GM12878 (cell line): ENCODE data around the gene FBLN1. TPM values are rescaled to one million over a fixed set of nuclear protein-coding genes. Genes with fewer than 3 reads are reported as not detected.

ENCODE experiments used
- ATAC-seq: fragments of 200-7000 bp; cut with Tn5 transposase; 3 replicates; pipeline ENCODE4 v1.9.1; 2020; ENCODE audit warnings: mild to moderate bottlenecking, moderate library complexity
- BruUV-seq: library from RNA; stranded (reverse); fragments of 400-500 nt; replicated peaks from 2 replicates; lab custom pipeline; 2021; lab: Mats Ljungman, UMichigan
- CTCF ChIA-PET: fragments of 300-600 bp; sonication (Branson Sonifier 250); formaldehyde crosslinking; extraction: SDS; loops from one replicate; lab custom pipeline; 2021; ENCODE audit warnings: inconsistent platforms; lab: Yijun Ruan, JAX
- POLR2A ChIA-PET: fragments of 350-600 bp; formaldehyde crosslinking; extraction: SDS; loops from one replicate; lab custom pipeline; 2021; ENCODE audit warnings: inconsistent platforms; lab: Charles Lee
- RAD21 ChIA-PET: fragments of 300-600 bp; sonication (Branson Sonifier 250); formaldehyde crosslinking; loops from one replicate; lab custom pipeline; 2023; ENCODE audit warnings: antibody characterized with exemption; ENCODE audit not compliant: unreplicated experiment; lab: Charles Lee
- SMC1A ChIA-PET: fragments of 300-600 bp; sonication (Branson Sonifier 250); formaldehyde crosslinking; loops from one replicate; lab custom pipeline; 2023; ENCODE audit not compliant: unreplicated experiment, uncharacterized antibody; lab: Charles Lee
- DNase-seq: peaks from one replicate; pipeline ENCODE4 v3.0.0-alpha.2; 2011; ENCODE audit warnings: low read depth, low spot score
- FAIRE-seq: peaks from 3 replicates; lab custom pipeline; 2011; peaks lifted over from hg19 to GRCh38; lab: Jason Lieb, UNC
- H2AFZ ChIP-seq: 2 replicates; pipeline ENCODE4 v1.6.0; 2011; ENCODE audit warnings: low read depth, low read length, control low read depth; ENCODE audit not compliant: control insufficient read depth
- H3K27ac ChIP-seq: 2 replicates; pipeline ENCODE4 v1.5.1; 2011; ENCODE audit warnings: control low read depth; ENCODE audit not compliant: control insufficient read depth, insufficient read depth
- H3K27me3 ChIP-seq, 2 experiments: replicated peaks in 1 of 2; 2 replicates each; pipeline versions ENCODE4 v1.6.0 to v1.6.1; 2011; ENCODE audit warnings: low read length in 1 of 2; ENCODE audit not compliant: control insufficient read depth in 2 of 2, insufficient read depth in 2 of 2
- H3K36me3 ChIP-seq, 2 experiments: 2 replicates each; pipeline ENCODE4 v1.5.1; 2011; ENCODE audit warnings: low read length in 1 of 2; ENCODE audit not compliant: control insufficient read depth in 2 of 2, insufficient read depth in 2 of 2
- H3K4me1 ChIP-seq: 2 replicates; pipeline ENCODE4 v1.6.1; 2011; ENCODE audit warnings: mild to moderate bottlenecking, low read length, moderate library complexity, mixed read lengths; ENCODE audit not compliant: control insufficient read depth, insufficient read depth
- H3K4me2 ChIP-seq: 2 replicates; pipeline ENCODE4 v1.6.0; 2011; ENCODE audit warnings: control low read depth; ENCODE audit not compliant: control insufficient read depth, insufficient read depth
- H3K4me3 ChIP-seq: fragments of 200-600 bp; sonication (generic); 2 replicates; pipeline ENCODE4 v1.5.1; 2016
- H3K79me2 ChIP-seq: 2 replicates; pipeline ENCODE4 v1.6.0; 2011; ENCODE audit warnings: low read length; ENCODE audit not compliant: control insufficient read depth, insufficient read depth
- H3K9ac ChIP-seq: 2 replicates; pipeline ENCODE4 v1.8.0; 2011; ENCODE audit warnings: low read length, control low read depth, mixed read lengths; ENCODE audit not compliant: control insufficient read depth, insufficient read depth
- H3K9me3 ChIP-seq: replicated peaks from 3 replicates; pipeline ENCODE4 v1.5.1; 2011; ENCODE audit warnings: mild to moderate bottlenecking, low read length; ENCODE audit not compliant: control insufficient read depth, insufficient read depth
- H4K20me1 ChIP-seq: 2 replicates; pipeline ENCODE4 v1.6.0; 2011; ENCODE audit not compliant: control insufficient read depth, insufficient read depth
- BCL11A ChIP-seq: IDR thresholded peaks from 2 replicates; pipeline ENCODE4 v1.6.1; 2011; ENCODE audit warnings: low read depth, low read length
- CHD1 ChIP-seq: IDR thresholded peaks from 2 replicates; pipeline ENCODE4 v1.6.1; 2012; ENCODE audit warnings: low read depth, low read length, improper control_type of control experiment
- CHD2 ChIP-seq: IDR thresholded peaks from 2 replicates; pipeline ENCODE4 v1.6.1; 2011; ENCODE audit warnings: low read depth, low read length, improper control_type of control experiment, borderline replicate concordance
- JUNB ChIP-seq: IDR thresholded peaks from 2 replicates; pipeline ENCODE4 v1.6.1; 2016; ENCODE audit warnings: antibody characterized with exemption, mild to moderate bottlenecking
- LARP7 ChIP-seq: fragments of 450-650 bp; IDR thresholded peaks from 2 replicates; pipeline ENCODE4 v1.6.1; 2017; ENCODE audit warnings: mild to moderate bottlenecking
- MAX ChIP-seq: IDR thresholded peaks from 2 replicates; pipeline ENCODE4 v1.6.1; 2012; ENCODE audit warnings: low read depth, low read length, improper control_type of control experiment
- MLLT1 ChIP-seq: fragments of 450-650 bp; IDR thresholded peaks from 2 replicates; pipeline ENCODE4 v1.6.1; 2016; ENCODE audit warnings: mild to moderate bottlenecking
- NBN ChIP-seq: fragments of 450-650 bp; IDR thresholded peaks from 2 replicates; pipeline ENCODE4 v1.6.1; 2016
- PAX8 ChIP-seq: fragments of 450-650 bp; IDR thresholded peaks from 2 replicates; pipeline ENCODE4 v1.6.1; 2017; ENCODE audit warnings: mild to moderate bottlenecking, moderate library complexity
- POLR2A ChIP-seq: IDR thresholded peaks from 2 replicates; pipeline ENCODE4 v1.6.1; 2011; ENCODE audit warnings: low read depth, mild to moderate bottlenecking, low read length
- WGBS: methylation state at CpG from one replicate; pipeline ENCODE4 v1.1.6; 2016; ENCODE audit warnings: low lambda C conversion rate; ENCODE audit not compliant: insufficient replicate concordance, insufficient coverage; ENCODE audit errors: missing lambda C conversion rate; 5-methylcytosine and 5-hydroxymethylcytosine counted together
- in situ Hi-C: fragments of 300-500 bp; cut with MboI; formaldehyde crosslinking; loops from 9 replicates; pipeline ENCODE4 v1.14.3; 2018; ENCODE audit warnings: mixed read lengths
- intact Hi-C: fragments of 100-400 bp; cut with micrococcal nuclease; formaldehyde crosslinking; loops from one replicate; pipeline ENCODE4 v1.14.2; 2022; ENCODE audit not compliant: unreplicated experiment
- polyA plus RNA-seq, 11 experiments: library from polyadenylated mRNA; depleted of rRNA in 4 of 11; unstranded in 6 of 11; stranded (reverse) in 5 of 11; fragments of >200 nt; fragmentation: Nextera tagmentation in 4 of 11; fragmentation: Illumina TruSeq in 1 of 11; extraction: Ambion mirVana in 4 of 11; extraction: Trizol in 1 of 11; gene quantifications; 1 replicate in 1 of 11; 2 replicates in 10 of 11; pipeline versions ENCODE4 v1.2.1 to v1.2.3, GENCODE V29; 2011 to 2016; ENCODE audit warnings: inconsistent platforms in 2 of 11, missing spikeins in 2 of 11, low read depth in 1 of 11
- total RNA-seq, 4 experiments: library from RNA; depleted of rRNA in 3 of 4; stranded (reverse); fragments of >200 nt in 3 of 4; fragmentation: Illumina TruSeq in 1 of 4; extraction: Trizol in 1 of 4; gene quantifications; 2 replicates each; pipeline versions ENCODE4 v1.2.1 to v1.2.3, GENCODE V29; 2013 to 2021
- TF ChIP-seq, protein P1 (sequence below): fragments of 150-350 bp; IDR thresholded peaks from 2 replicates; pipeline ENCODE4 v1.6.1; 2014; ENCODE audit warnings: mild to moderate bottlenecking, low read depth, low read length
- TF ChIP-seq, protein P2 (sequence below): IDR thresholded peaks from 2 replicates; pipeline ENCODE4 v1.6.1; 2011; ENCODE audit warnings: borderline replicate concordance, low read depth, mild to moderate bottlenecking, moderate library complexity, low read length; ENCODE audit not compliant: insufficient read depth, poor library complexity, severe bottlenecking
- TF ChIP-seq, protein P3 (sequence below): fragments of 450-650 bp; IDR thresholded peaks from 2 replicates; pipeline ENCODE4 v1.6.1; 2016; ENCODE audit warnings: mild to moderate bottlenecking

FBLN1 gene
- total and polyA plus RNA-seq, 10 of the 15 experiments (the other 5 are each of a cell fraction or from before 2014, with no cell fraction given) = 0.20 to 0.51 TPM; not detected in 8

DNA sequence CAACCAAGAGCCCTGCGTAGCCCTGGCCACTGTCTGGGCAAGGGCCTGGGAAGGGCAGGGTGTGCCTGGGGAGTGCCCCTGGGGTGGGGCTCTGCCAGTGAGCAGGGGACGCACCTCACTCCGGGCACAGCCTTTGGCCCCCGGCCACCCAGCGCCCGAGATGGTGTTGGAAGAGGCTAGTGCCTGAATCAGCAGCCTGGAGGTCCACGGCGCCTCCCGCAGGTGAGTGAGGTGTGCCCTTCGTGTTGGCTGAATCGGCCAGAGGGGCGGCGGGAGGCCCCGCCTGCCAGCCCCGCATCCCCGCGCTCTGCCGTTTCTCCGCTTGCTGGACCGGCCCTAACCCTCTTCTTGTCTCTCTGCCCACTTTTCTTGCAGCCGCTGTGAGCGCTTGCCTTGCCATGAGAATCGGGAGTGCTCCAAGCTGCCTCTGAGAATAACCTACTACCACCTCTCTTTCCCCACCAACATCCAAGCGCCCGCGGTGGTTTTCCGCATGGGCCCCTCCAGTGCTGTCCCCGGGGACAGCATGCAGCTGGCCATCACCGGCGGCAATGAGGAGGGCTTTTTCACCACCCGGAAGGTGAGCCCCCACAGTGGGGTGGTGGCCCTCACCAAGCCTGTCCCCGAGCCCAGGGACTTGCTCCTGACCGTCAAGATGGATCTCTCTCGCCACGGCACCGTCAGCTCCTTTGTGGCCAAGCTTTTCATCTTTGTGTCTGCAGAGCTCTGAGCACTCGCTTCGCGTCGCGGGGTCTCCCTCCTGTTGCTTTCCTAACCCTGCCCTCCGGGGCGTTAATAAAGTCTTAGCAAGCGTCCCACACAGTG is 60.1 kb downstream of the FBLN1 start:
- Histone ChIP-seq H3K4me2 (no peak overlapping the region), H2AFZ (no peak overlapping the region), H3K27me3 (no peaks in the 10 kb centered on the region; a peak in 1 of 4 replicates), H4K20me1 (no peaks in the 10 kb centered on the region), H3K9me3 (no peaks in the 10 kb centered on the region; the same call in 1 of the 3 replicates), H3K9ac (no peak overlapping the region), H3K4me3 (no peak overlapping the region), H3K27ac (no peak overlapping the region), H3K36me3 (no peaks in the 10 kb centered on the region), H3K4me1 (no peaks in the 10 kb centered on the region), H3K79me2 (no peaks in the 10 kb centered on the region)
- ChIA-PET CTCF (no interaction called here), SMC1A (no interaction called here), POLR2A (no interaction called here), RAD21 (no interaction called here)
- in situ Hi-C loops (no loop called here), intact Hi-C loops (no loop called here)
- no TSS peak for BruUV-seq
- TF ChIP-seq PAX8 = no peak
- TF ChIP-seq BCL11A = no peak
- no peak for TF ChIP-seq CHD2
- no peak for TF ChIP-seq CHD1
- no peak for TF ChIP-seq JUNB
- TF ChIP-seq, protein P1, sequence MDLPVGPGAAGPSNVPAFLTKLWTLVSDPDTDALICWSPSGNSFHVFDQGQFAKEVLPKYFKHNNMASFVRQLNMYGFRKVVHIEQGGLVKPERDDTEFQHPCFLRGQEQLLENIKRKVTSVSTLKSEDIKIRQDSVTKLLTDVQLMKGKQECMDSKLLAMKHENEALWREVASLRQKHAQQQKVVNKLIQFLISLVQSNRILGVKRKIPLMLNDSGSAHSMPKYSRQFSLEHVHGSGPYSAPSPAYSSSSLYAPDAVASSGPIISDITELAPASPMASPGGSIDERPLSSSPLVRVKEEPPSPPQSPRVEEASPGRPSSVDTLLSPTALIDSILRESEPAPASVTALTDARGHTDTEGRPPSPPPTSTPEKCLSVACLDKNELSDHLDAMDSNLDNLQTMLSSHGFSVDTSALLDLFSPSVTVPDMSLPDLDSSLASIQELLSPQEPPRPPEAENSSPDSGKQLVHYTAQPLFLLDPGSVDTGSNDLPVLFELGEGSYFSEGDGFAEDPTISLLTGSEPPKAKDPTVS = no peak
- TF ChIP-seq MLLT1 = no peak
- no peak for TF ChIP-seq LARP7
- TF ChIP-seq, protein P2, sequence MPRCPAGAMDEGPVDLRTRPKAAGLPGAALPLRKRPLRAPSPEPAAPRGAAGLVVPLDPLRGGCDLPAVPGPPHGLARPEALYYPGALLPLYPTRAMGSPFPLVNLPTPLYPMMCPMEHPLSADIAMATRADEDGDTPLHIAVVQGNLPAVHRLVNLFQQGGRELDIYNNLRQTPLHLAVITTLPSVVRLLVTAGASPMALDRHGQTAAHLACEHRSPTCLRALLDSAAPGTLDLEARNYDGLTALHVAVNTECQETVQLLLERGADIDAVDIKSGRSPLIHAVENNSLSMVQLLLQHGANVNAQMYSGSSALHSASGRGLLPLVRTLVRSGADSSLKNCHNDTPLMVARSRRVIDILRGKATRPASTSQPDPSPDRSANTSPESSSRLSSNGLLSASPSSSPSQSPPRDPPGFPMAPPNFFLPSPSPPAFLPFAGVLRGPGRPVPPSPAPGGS = no peak
- TF ChIP-seq, protein P3, sequence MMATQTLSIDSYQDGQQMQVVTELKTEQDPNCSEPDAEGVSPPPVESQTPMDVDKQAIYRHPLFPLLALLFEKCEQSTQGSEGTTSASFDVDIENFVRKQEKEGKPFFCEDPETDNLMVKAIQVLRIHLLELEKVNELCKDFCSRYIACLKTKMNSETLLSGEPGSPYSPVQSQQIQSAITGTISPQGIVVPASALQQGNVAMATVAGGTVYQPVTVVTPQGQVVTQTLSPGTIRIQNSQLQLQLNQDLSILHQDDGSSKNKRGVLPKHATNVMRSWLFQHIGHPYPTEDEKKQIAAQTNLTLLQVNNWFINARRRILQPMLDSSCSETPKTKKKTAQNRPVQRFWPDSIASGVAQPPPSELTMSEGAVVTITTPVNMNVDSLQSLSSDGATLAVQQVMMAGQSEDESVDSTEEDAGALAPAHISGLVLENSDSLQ = no peak
- no peak for TF ChIP-seq MAX
- no peak for TF ChIP-seq POLR2A
- no peak for TF ChIP-seq NBN
- DNase-seq (no peak), FAIRE-seq (no peak), ATAC-seq (no peak)
- WGBS = 67% methylated on average over 44 of the region's 44 CpGs
